ENCODE measurements around the gene CYB5R4. TPM values are rescaled to one million over a fixed set of nuclear protein-coding genes. Genes with fewer than 3 reads are reported as not detected.

The CYB5R4 gene
- total RNA-seq, 1 experiment from 2014 or later = 28.7 TPM

DNA sequence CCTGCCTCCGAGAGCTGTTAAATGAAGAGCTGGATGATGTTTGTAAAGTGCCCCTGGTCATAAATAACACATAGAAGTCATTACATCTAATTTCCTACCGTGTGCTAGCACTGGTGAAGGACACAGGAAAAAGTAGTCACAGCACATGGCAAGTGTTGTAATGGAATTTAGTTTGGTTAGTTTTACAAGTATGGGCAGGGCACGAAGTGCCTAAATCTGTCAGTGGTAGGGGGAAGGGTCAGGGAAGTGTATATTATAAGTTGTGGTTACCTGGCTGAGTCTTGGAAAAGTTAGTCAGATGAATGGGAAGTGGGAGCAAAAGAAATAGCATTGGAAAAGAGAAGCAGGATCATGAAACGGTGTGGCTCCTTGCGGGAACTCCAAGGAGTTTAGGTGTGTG, 4.7 kb upstream of the CYB5R4 start:
- H3K36me3 ChIP-seq = no peaks in the 10 kb centered on the region
- no peak for DNase-seq
- H3K4me3 ChIP-seq = no peak overlapping the region

DNA sequence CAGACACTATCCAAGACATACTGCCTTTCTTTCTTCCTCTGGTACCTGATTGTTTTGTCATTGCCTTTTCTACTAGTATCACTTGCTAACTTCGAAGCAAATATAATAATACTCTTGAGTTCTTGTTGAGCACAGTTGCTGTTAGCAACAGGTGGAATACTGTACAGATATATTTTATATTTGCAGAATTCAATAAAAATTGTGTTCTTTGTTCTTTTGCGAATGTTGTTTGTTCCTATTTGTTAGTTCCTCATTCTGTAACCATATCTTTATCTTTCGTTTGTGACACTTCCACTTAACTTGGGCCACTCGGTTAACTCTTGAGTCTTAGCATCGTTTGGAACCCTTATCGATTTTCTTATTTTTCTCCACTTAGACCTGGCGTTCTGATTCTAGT, 868 bp downstream of the CYB5R4 start:
- Histone ChIP-seq H3K27me3 (peaks cover 14% of the 10 kb centered on the region), H3K9me3 (no peaks in the 10 kb centered on the region), H3K36me3 (peaks cover 13% of the 10 kb centered on the region), H3K4me3 (peak overlapping the region; percentile 70)
- no peak for DNase-seq

More for the DNA sequence above, 4.7 kb upstream of the CYB5R4 start:
- Histone ChIP-seq H3K9me3 (no peaks in the 10 kb centered on the region), H3K27me3 (peaks cover 43% of the 10 kb centered on the region)

DNA sequence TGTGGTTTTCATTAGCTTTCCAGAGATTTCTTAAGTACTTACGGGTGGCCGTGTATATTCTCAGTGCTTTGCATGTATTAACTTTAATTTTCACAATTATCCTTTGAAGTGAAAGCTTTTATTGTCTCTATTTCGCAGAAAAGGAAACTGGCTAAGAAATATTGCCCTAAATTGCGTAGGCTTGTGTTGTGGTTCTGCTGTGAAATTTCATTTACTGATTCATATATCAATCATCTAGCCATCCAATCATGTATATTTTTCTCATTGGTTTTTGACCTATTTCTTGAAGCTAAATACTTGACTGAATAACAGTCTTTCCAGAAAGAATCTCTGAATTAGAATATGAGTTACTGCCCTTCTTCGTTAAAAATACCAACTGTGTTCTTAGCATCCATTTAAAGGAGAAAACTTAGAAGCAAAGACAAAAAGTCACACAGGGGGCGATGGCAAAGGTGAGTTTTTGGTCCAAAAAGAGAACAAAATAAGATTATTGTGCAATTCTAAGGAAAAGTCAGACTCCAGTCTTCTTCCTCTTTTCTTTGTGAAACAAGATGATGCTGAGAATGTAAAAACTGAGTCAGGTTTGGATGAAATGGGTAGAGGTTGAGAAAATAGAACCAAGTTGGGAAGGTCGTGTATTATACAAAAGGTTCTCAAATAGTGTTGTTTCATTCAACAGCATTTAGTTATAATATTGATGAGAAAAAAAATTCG, 1.4 kb downstream of the CYB5R4 start:
- Histone ChIP-seq H3K27me3 (peaks cover 14% of the 10 kb centered on the region), H3K9me3 (no peaks in the 10 kb centered on the region), H3K36me3 (peaks cover 19% of the 10 kb centered on the region), H3K4me3 (peak overlapping the region; percentile 70)
- no peak for DNase-seq

DNA sequence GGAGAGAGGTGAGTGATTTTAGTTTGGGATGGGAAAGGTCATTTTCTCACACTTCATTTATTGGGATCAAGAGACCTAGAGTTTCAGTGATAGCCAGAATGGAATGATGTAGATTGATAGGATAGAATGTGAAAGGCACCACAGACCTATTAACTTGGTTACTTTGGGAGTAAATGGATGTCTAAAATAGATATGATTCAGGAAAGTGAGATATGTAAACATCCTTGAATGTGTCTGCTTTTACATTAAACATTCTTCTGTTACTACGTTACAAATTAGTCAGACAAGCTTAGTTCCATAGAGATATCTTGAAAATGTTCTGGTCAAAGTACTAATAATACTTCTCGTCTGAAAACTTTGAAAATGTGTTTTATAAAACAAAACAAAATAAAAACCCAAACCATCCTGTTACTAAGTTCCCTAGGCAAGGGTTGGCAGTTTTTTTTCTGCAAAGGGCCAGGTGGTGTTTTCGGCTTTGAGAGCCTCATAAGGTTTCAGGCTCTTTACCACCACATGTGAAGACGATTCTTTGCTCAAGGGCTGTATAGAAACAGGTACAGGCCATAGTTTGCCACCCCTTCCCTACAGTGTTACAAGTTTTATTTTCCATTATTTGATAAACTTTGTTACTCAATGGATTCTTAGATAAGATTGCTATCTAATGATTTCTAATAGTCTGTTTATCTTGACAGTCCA, 3.4 kb downstream of the CYB5R4 start:
- Histone ChIP-seq H3K36me3 (peaks cover 30% of the 10 kb centered on the region), H3K27me3 (peaks cover 2% of the 10 kb centered on the region; the same call in 1 of the 2 replicates), H3K4me3 (no peak overlapping the region), H3K9me3 (peaks cover 4% of the 10 kb centered on the region; the same call in 1 of the 2 replicates)
- no peak for DNase-seq

DNA sequence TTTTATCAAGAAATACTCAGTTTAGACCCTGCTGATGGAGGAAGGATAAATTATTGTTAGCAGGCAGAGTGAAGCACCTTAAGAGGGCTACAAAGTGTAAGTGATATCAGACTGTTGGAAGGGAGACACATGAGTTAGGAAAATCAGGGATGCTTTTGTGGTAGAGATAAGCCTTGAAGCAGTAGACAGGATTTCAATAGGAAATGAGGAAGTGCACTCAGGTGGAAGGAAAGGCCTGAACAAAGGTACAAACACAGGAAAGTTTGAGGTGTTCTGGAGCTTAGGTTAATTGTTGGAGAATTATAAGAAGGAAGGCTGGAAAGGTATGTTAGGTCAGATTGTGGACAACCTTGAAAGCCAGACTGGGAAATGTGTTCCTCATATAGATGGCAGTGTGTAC, 7.6 kb downstream of the CYB5R4 start:
- H3K36me3 ChIP-seq = peaks cover 34% of the 10 kb centered on the region
- DNase-seq = no peak
- no peaks in the 10 kb centered on the region for H3K27me3 ChIP-seq
- H3K4me3 ChIP-seq = no peak overlapping the region
- H3K9me3 ChIP-seq = peaks cover 4% of the 10 kb centered on the region; the same call in 1 of the 2 replicates

DNA sequence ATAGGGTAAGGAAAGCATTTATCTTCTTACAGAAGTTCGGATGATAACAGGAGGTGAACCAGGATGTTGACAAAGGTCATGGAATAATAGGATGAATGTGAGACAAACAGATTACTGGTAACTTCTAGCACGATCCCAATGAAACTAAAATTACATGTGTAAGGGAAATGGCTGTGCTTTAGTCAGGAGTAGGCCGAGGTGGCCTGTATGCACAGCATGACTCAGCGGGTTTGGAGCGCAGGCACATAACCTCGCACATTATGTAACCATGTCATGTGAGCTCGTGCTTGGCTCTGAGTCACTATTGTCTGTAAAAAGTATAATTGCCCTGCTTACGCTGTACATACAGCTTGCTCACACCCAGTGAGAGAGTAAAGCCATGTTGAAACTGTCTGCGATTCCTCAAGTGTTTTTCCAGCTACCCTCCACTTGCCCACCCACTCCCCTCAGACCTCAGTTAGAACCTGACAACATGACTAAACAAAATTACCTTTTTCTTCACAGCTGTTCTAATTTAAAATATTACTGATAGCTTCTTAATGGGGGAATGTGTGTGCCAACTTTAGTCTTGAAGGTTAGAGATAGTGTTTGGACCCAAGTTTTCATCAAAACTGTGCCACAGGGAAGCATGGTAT, 8.2 kb downstream of the CYB5R4 start:
- no peaks in the 10 kb centered on the region for H3K27me3 ChIP-seq
- H3K36me3 ChIP-seq = peaks cover 34% of the 10 kb centered on the region
- no peak overlapping the region for H3K4me3 ChIP-seq
- H3K9me3 ChIP-seq = peaks cover 4% of the 10 kb centered on the region; the same call in 1 of the 2 replicates
- peak; percentile 92 for DNase-seq

DNA sequence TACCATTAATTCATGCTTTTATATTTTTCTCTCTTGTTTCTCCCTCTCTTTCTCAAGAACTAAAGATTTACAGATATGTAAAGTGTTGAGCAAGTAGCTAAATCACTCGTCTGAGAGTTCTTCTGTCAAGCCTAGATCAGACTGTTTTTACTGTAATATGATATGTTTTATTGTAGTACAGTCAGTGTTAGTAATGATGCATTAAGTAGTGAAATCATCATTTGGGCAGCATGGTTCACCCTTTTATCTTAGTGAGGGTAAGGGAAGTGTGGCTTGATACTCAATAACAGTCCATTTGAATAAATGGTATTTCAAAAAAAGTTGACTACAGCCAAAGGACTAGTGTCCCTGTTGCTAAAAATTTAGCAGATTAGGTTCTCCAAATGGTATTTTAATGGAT, 9.2 kb downstream of the CYB5R4 start:
- Histone ChIP-seq H3K4me3 (no peak overlapping the region), H3K27me3 (no peaks in the 10 kb centered on the region), H3K9me3 (peaks cover 4% of the 10 kb centered on the region; the same call in 1 of the 2 replicates), H3K36me3 (peaks cover 34% of the 10 kb centered on the region)
- no peak for DNase-seq

DNA sequence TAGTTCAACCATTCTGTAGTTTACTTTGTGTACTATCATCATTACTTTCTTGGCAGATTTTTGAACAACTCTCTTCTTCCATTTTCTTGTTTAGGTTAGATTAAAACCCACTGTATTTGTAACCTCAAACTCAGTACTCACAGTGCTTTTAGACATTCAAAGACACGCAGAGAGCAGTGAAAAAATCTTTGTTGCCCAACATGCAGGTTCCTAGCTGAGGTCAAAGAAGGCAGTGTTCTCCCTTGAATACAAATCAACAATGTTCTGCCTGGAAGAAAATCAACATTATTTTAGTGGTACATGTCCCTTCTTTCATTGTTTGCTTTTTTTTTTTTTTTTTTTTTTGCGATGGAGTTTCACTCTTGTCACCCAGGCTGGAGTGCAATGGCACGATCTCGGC, 11.2 kb downstream of the CYB5R4 start:
- no peaks in the 10 kb centered on the region for H3K27me3 ChIP-seq
- peaks cover 4% of the 10 kb centered on the region; the same call in 1 of the 2 replicates for H3K9me3 ChIP-seq
- peaks cover 18% of the 10 kb centered on the region for H3K36me3 ChIP-seq
- H3K4me3 ChIP-seq = no peak overlapping the region
- DNase-seq = no peak

DNA sequence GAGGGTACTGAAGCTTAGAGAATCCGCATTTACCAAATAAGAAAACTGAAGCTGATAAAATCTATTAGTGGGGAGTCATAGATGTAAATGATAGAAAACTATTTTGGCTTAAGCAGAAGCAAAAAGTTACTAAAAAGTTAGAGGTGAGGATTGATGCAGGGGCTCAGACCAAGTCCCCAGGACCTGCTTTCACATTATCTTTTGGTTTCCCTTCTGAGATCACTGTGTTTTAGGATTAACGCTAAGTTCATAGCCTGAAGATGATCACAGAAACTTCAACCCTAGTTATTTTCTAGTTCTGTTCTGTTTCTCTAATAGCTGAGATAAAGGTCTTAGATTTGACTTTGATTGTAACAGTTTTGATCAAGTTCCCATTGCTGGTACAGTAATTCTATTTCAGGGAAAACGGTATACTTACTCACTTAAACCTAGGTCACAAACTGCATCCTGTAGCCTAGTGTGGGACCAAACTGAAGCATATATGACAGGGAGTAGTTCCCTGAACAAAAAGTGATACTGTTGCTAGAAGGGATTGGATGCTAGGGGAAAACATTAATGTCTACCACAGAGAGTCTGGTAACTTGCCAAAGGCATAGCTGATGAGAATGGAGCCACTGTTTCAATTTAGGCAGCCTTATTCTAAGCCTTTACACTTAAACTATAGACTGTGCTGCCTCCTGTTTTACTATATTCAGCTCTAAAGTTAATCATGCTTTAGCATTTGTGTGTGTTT, 13.1 kb downstream of the CYB5R4 start:
- DNase-seq = no peak
- no peaks in the 10 kb centered on the region for H3K27me3 ChIP-seq
- H3K36me3 ChIP-seq = peaks cover 4% of the 10 kb centered on the region; the same call in 1 of the 2 replicates
- no peak overlapping the region for H3K4me3 ChIP-seq
- H3K9me3 ChIP-seq = no peaks in the 10 kb centered on the region

DNA sequence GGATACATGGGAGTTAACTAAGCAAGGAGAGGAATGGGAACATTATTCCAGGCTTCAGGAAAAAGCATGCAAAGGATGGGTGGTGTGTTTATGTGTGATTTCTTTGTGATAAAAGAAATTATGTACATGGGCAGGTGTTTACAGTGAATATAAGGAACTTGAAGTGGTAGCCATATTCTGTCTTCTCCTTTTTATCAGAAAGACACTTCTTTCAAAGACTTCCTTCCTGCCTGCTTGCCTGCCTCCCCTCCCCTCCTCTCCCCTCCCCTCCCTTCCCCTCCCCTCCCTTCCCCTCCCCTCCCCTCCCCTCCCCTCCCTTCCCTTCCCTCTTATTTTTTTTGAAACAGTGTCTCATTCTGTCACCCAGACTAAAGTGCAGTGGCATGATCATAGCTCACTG, 14.4 kb downstream of the CYB5R4 start:
- Histone ChIP-seq H3K4me3 (no peak overlapping the region), H3K9me3 (no peaks in the 10 kb centered on the region), H3K36me3 (peaks cover 4% of the 10 kb centered on the region; the same call in 1 of the 2 replicates), H3K27me3 (no peaks in the 10 kb centered on the region)
- DNase-seq = no peak

DNA sequence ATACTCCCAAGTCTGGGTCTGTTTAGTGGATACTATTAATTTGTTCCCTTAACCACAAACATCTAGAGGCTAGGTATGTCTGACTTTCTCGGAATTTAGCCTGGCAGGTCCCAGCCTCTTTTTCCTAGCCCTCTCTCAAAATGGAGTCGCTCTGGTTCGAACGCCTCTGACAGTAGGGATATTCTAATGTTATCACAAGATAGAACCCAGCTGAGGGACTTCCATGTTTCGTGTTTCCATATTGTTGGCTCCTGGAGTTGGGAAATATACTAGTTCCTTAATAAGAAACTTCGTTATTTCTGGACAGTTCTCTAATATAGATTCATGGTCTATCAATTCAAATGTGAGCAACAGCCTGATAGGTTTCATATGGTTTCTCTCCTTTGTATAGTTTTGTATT, 16.4 kb downstream of the CYB5R4 start:
- H3K27me3 ChIP-seq = no peaks in the 10 kb centered on the region

DNA sequence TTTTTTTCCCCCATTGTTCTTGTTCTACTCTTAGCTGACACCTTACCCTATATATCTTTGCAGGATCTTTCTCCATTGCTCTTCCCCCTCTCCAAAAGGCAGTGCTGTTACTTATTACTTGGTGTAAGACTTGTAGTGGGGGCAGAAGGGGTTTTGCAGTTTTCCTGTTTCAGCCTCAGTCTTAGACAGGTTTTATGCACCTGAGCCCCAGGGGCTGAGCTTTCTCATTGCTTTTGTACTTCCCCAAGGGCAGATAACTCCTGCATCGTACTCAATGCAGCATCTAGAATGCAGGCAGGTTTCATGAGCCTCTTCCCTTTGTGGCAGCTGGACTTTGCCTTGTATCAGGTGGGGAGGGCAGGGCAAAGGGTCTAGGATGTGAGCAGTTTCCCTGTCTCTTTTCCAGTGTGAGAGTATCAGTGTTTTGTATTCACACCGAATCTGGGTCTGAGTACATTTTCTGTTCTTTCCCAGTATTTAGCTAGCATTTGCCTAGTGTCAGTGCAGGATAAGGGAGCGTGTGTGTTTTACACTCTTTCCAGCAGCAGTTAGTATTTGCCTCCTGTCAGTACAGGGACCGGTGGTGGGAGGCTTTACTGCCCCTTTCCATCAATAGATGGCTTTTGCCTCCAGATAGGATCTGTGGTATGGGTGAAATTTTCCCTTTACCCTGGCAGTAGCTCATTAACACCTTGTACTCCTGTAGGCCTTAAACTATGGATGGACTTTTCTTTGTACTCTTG, 19.6 kb downstream of the CYB5R4 start:
- DNase-seq = no peak
- Histone ChIP-seq H3K27me3 (no peaks in the 10 kb centered on the region), H3K36me3 (no peaks in the 10 kb centered on the region), H3K4me3 (no peak overlapping the region), H3K9me3 (no peaks in the 10 kb centered on the region)

More for the DNA sequence above, 16.4 kb downstream of the CYB5R4 start:
- no peaks in the 10 kb centered on the region for H3K9me3 ChIP-seq
- H3K36me3 ChIP-seq = no peaks in the 10 kb centered on the region
- no peak for DNase-seq
- H3K4me3 ChIP-seq = no peak overlapping the region

DNA sequence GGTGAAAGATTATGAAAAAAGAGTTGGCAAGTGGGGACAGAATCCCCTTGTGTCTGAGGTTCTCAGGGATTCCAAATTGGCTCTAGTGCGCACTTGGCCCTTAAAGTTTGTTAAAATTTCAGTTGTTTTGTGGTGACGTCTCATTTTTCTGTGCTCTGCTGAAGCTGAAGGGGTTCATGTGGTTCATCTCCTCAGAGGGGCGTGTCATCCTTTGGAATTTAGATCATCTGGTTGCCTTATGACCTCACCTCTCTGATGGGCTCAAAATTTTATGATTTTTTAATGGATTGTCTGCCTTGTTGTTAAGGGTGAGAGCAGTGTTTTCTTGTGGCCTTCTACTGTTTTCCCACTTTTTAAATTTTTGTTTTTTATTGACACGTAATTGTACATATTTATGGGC, 20.3 kb downstream of the CYB5R4 start:
- Histone ChIP-seq H3K9me3 (no peaks in the 10 kb centered on the region), H3K4me3 (no peak overlapping the region), H3K27me3 (no peaks in the 10 kb centered on the region), H3K36me3 (no peaks in the 10 kb centered on the region)
- DNase-seq = no peak

DNA sequence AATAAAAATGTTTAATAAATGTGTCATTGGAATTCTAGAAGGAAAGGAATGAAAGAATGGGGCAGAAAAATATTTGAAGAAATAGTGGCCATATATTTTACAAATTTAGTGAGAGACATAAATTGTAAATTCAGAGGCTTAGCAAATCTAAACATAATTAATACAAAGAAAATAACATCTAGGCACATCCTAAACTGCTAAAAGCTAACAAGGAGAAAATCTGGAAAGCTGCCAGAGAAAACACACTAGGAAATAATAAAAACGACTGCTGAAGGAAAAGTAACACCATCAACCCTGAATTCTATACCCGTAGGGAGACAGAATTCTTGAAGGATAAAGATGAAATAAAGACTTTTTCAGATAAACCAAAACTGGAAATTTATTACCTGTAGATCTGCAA, 23.8 kb downstream of the CYB5R4 start:
- H3K36me3 ChIP-seq = no peaks in the 10 kb centered on the region
- H3K27me3 ChIP-seq = no peaks in the 10 kb centered on the region
- no peak overlapping the region for H3K4me3 ChIP-seq
- no peak for DNase-seq
- H3K9me3 ChIP-seq = no peaks in the 10 kb centered on the region

DNA sequence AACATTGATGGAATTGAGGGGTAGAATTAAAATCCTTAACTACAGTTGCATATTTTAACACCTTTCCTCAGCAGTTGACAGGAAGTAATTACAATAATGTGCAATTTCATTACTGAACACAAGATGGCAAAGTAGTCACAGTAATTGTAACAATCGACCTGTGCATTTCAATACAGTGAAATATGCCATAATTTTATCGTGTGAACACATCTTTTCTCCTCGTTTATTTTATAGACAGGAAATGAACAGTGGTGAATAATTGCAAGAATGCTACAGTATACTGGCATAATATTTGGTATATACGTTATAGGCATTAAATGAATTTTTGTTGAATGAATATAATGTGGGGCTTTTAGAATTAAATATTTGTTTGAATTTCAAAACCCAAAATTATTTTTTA, 25.0 kb downstream of the CYB5R4 start:
- DNase-seq = no peak
- no peaks in the 10 kb centered on the region for H3K9me3 ChIP-seq
- no peak overlapping the region for H3K4me3 ChIP-seq
- no peaks in the 10 kb centered on the region for H3K27me3 ChIP-seq
- H3K36me3 ChIP-seq = no peaks in the 10 kb centered on the region

DNA sequence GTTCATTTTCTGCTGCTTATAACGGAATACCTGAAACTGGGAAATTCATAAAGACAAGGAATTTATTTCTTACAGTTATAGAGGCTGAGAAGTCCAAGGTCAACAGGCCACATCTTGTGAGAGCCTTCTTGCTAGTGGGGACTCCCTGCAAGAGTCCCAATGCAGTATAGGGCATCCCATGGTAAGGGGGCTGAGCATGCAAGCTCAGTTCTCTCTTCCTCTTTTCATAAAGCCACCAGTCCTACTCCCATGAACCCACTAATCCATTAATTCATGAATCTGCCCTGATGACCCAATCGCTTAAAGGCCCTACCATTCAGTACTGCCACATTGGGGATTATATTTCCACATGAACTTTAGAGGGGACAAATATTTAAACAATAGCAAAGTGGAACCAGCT, 26.5 kb downstream of the CYB5R4 start:
- Histone ChIP-seq H3K36me3 (no peaks in the 10 kb centered on the region), H3K4me3 (no peak overlapping the region), H3K27me3 (no peaks in the 10 kb centered on the region), H3K9me3 (no peaks in the 10 kb centered on the region)
- DNase-seq = no peak

All from MG63 (cell line).